Left cardiac atrium (tissue), 4 donors: ENCODE data around the gene NAP1L2. TPM values are rescaled to one million over a fixed set of nuclear protein-coding genes. Genes with fewer than 3 reads are reported as not detected.
A peak's percentile ranks its signal among the peaks of the same experiment; 100 is the strongest.
"Not testable (repeated sequence)": the region's sequence is repeated elsewhere in the genome, so short reads cannot be mapped to it uniquely, and the experiment has no call there.

Experiments used
- ATAC-seq, 2 donors: fragments of 200-7000 bp; cut with Tn5 transposase; one replicate each; pipeline ENCODE4 v1.9.1; 2020; ENCODE audit warnings: mild to moderate bottlenecking in 2 of 2, moderate library complexity in 2 of 2
- DNase-seq: peaks from one replicate; pipeline ENCODE4 v3.0.0-alpha.2; 2020
- intact Hi-C, 2 donors: fragments of 100-400 bp; cut with DNase I; formaldehyde crosslinking; loops; one replicate each; pipeline versions ENCODE4 v1.14.1 to v1.15.1; 2022 to 2023
- long read RNA-seq: library from polyadenylated mRNA; unstranded; transcript quantifications from one replicate; pipeline ENCODE4 v2.0.0, GENCODE V29; 2021
- total RNA-seq, 2 donors: library from RNA; stranded (reverse); fragmentation: NEBNext Ultra II Directional; extraction: Animal tissue kit (Norgen Biotek cat#: 25700); gene quantifications; one replicate each; pipeline ENCODE4 v1.2.1, GENCODE V29; 2021
- donor health status: DM: no; HTN: yes; CAD: no.
- donor health status: DM: no; HTN: yes; CAD: no; lungs with severe emphysema.
- donor health status: DM: yes; HTN: yes; CAD: no.
- donor health status: Dilated cardiomyopathy.

Gene NAP1L2, protein sequence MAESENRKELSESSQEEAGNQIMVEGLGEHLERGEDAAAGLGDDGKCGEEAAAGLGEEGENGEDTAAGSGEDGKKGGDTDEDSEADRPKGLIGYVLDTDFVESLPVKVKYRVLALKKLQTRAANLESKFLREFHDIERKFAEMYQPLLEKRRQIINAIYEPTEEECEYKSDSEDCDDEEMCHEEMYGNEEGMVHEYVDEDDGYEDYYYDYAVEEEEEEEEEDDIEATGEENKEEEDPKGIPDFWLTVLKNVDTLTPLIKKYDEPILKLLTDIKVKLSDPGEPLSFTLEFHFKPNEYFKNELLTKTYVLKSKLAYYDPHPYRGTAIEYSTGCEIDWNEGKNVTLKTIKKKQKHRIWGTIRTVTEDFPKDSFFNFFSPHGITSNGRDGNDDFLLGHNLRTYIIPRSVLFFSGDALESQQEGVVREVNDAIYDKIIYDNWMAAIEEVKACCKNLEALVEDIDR
- total RNA-seq = 1 to 10 TPM; 6.9 to 7.7 TPM
- long read RNA-seq, partial matches to known transcripts = 0 of 2 reads
- long read RNA-seq, other reads (novel, unspliced or antisense) = 0 of 2 reads

DNA sequence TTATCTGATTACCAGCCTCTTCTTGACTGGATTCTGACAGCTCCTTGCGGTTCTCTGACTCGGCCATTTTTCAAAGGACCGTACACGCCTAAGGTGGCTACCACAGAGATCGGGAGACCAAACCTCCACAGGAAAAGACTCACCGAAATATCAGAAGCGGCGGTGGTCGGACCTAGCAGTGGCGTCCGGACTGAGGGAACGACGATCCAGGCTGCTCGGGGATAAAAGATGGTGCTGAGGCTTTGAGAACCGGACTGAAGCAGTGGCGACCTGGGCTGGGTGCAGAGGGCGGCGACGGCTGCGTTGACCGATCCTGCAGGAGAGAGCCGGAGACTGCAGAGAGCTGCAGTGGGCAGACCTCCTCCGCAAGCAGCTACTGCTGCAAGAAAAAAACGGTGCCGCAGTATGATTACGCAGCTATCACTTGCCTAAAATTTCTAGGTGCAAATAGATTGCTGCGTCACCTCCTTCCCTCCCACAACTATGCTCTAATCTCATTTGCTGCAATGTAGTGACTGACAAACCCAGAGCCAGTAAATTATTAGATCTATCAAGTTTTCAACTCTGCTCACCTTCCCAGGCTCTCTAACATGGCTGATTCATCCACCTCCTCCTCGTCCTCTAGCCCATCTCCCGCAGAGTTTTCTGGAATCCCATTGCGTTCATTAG lies at the start of gene NAP1L2:
TSS of gene NAP1L2 (minus strand) at position 426 of the 669 bp plus-strand sequence. CDS start at position 67, 359 bp downstream.
- peak; percentile 26 for DNase-seq
- intact Hi-C loops = no loop called here

DNA sequence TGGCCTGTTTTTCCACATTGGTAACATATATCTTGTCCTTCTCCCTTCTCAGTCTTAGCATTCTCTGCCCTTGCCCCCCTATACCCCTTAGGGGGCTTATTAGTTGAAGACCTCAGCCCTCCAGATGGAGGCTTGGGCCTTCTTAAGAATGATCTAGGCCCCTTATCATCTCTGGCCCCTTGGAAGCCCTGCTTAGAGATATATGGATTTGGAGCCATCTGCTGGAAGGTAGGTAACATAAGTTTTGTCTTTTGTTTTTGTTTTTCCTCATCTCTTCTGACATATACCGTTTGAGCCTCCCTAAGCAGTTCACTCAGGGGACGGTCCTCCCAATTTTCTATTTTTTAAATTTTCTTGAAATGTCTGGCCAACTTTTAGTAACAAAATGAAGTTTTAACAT lies 48.3 kb upstream of the NAP1L2 start:
- intact Hi-C loops = no loop called here
- ATAC-seq (no peak), DNase-seq (no peak)

More for the DNA sequence above, at the start of gene NAP1L2:
- ATAC-seq = peak; percentile 84 to 98

DNA sequence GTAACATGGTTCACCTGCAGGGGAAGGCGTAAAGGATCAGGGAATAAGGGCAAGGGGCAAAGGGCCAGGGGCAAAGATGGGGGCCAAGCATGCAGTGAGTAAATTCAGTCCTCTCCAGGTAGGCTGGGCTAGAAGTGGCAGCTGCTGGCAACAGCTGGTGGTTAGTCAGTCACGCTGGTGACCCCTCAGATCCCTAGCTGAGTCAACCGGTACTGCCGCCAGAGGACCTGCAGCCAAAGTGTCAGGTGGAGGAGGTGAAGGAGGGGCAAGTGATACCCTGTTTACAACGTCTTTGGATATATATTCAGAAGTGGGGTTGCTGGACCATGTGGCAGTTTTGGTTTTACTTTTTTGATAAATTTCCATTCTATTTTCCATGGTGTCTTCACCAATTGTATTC lies 24.6 kb upstream of the NAP1L2 start:
- intact Hi-C loops = no loop called here

DNA sequence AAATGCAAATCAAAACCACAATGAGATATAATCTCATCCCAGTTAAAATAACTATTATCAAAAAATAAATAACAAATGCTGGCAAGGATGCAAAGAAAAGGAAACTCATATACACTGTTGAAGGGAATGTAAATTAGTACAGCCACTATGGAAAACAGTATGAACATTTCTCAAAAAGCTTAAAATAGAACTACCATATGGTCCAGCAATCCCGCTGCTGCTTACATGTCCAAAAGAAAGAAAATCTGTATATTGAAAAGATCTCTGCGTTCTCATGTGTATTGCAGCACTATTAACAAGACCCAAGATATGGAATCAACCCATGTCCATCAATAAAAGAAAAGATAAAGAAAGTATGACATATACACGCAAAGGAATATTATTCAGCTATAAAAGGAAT lies 3.0 kb upstream of the NAP1L2 start:
- intact Hi-C loops = no loop called here
- ATAC-seq (no peak), DNase-seq (no peak)

More for the DNA sequence above, 24.6 kb upstream of the NAP1L2 start:
- no peak for DNase-seq
- ATAC-seq = no peak

DNA sequence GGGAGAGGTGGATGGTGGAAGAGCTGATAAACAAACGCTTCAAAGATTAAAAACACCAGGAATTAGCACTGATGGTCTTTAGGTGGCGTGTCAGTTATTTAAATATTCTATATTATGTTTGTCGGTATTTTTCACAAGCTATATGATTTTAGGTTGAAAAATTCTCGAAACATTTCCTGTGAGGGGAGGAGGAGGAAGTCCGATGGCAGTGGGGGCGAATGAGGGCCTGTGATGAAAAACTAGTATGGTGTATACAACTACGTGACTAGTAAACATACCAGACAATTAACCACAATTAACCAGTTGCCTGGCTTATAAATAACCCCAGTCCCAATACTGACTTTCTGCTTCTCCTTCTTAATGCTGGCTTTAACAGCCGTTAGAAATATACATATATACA lies 595 bp upstream of the NAP1L2 start:
- ATAC-seq (no peak), DNase-seq (no peak)
- intact Hi-C loops = no loop called here

DNA sequence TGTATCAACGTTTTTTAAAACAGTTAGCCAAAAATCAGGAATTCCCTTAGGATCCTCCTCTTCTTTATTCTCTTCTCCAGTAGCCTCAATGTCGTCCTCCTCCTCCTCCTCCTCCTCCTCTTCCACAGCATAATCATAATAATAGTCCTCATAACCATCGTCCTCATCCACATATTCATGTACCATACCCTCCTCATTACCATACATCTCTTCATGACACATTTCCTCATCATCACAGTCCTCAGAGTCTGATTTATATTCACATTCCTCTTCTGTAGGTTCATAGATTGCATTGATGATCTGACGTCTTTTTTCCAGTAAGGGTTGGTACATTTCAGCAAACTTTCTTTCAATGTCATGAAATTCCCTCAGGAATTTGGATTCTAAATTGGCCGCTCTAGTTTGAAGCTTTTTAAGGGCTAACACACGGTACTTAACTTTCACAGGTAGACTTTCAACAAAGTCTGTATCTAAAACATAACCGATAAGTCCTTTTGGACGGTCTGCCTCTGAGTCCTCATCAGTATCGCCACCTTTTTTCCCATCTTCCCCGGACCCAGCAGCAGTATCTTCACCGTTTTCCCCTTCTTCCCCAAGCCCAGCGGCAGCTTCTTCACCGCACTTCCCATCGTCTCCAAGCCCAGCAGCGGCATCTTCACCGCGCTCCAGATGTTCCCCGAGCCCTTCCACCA lies 771 bp downstream of the NAP1L2 start:
- intact Hi-C loops = no loop called here
- ATAC-seq = peak; percentile 21 to 59
- no peak for DNase-seq

DNA sequence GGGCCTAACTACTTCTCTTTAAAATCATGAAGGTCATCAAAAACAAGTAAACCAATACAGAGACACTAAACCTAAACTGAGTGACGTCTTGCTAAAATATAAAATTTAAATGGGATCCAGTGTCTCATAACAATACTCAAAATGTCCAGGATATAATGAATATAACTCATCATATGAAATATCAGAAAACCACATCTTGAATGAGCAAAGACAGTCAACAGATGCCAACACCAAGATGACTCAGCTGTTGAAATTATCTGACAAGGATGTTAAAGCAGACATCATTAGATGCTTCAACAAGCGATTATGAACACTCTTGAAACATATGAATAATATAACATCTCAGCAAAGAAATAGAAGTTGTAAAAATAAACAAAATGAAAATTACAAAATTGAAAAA lies 8.3 kb downstream of the NAP1L2 start:
- no peak for DNase-seq
- ATAC-seq = no peak
- intact Hi-C loops = no loop called here

DNA sequence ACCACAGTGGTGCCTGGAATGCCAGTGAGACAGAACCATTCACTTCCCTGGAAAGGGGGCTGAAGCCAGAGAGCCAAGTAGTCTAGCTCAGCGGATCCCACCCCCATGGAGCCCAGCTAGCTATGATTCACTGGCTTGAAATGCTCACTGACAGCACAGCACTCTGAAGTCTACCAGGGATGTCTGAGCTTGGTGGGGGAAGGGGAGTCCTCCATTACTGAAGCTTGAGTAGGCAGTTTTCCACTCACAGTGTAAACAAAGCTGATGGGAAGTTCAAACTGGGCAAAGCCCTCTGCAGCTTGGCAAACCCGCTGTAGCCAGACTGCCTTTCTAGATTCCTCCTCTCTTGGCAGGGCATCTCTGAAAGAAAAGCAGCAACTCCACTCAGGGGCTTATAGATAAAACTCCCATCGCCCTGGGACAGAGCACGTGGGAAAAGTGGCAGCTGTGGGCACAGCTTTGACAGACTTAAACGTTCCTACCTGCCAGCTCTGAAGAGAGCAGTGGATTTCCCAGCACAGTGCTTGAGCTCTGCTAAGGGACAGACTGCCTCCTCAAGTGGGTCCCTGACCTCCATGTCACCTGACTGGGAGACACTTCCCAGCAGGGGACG lies 32.0 kb downstream of the NAP1L2 start:
- DNase-seq = no peak
- intact Hi-C loops = no loop called here
- no peak for ATAC-seq

DNA sequence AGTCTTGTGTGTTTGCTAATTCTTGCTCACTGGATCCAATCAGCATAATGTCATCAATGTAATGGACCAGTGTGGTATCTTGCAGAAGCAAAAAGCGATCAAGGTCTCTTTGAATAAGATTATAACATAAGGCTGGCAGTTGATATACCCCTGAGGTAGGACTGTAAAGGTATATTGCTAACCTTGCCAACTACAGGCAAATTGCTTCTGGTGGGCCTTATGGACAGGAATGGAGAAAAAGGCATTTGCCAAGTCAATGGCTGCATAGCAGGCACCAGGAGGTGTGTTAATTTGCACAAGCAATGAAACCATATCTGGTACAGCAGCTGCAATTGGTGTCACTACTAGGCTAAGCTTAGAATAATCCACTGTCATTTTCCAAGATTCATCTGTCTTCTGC lies 45.7 kb downstream of the NAP1L2 start:
- DNase-seq, ATAC-seq, intact Hi-C loops: not testable (repeated sequence)

Other genes starting within 250 kb of the NAP1L2 start
- gene PABPC1L2B, start 211.9 kb downstream of the NAP1L2 start, total RNA-seq = not detected
- gene PABPC1L2A, start 135.3 kb downstream of the NAP1L2 start, total RNA-seq = not detected
- not detected for gene CDX4, start 232.2 kb upstream of the NAP1L2 start, total RNA-seq